ENCODE results near the gene CRYBB3. TPM values are rescaled to one million over a fixed set of nuclear protein-coding genes. Genes with fewer than 3 reads are reported as not detected.

The CRYBB3 gene
- total and polyA plus RNA-seq, 2 of the 13 experiments (the other 11 are each of a cell fraction or from before 2014, with no cell fraction given), result 0.18 to 0.28 TPM

DNA sequence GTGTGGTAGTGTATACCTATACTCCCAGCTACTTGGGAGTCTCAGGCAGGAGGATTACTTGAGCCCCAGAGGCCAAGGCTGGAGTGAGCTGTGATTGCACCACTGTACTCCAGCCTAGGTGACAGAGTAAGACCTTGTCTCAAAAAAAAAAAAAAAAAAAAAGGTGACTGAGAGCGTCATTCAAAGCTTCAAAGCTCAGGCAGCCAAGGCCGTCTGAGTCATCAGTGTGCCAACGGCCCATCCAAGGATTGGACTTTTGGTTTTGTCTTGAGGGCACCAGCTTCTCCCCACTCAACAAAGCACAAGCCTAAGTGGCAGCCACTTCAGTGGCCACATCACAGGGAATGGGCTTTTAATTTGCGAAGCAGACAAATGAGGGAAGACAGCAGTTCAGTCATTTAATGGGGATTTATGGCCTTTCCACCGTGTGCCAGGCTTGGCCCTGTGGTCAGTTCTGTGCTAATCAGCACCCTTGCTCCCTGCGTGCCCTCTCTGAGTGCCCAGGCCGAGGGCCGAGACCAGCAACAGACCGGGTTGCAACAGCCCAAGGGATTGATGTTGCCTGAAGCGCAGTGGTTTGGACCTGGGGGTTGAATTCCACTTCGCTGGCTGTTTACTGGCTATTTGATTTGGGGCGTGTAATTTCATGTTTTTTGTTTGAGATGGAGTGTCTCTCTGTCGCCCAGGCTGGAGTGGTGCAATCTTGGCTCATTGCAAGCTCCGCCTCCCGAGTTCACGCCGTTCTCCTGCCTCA lies 30.2 kb upstream of the CRYBB3 start (continued):
- 0 out of 2 replicates have a peak, but pooled peaks have one; percentile 9 for TF ChIP-seq LCORL (IDR thresholded peaks at IDR 0.05)
- peak; percentile 77 for TF ChIP-seq LCORL (CRISPR knock-in tag; IDR thresholded peaks at IDR 0.05)
- peak; percentile 20; the same call in 1 of the 2 replicates for TF ChIP-seq JUN (CRISPR knock-in tag; IDR thresholded peaks at IDR 0.05)
- no peak for TF ChIP-seq NONO (IDR thresholded peaks at IDR 0.05)
- 0 out of 2 replicates have a peak, but pooled peaks have one; percentile 17 for TF ChIP-seq NONO (CRISPR knock-in tag; conservative IDR thresholded peaks at IDR 0.05)
- peak; percentile 94 for TF ChIP-seq ZMYM2 (CRISPR knock-in tag; IDR thresholded peaks at IDR 0.05)
- TF ChIP-seq, protein P1, sequence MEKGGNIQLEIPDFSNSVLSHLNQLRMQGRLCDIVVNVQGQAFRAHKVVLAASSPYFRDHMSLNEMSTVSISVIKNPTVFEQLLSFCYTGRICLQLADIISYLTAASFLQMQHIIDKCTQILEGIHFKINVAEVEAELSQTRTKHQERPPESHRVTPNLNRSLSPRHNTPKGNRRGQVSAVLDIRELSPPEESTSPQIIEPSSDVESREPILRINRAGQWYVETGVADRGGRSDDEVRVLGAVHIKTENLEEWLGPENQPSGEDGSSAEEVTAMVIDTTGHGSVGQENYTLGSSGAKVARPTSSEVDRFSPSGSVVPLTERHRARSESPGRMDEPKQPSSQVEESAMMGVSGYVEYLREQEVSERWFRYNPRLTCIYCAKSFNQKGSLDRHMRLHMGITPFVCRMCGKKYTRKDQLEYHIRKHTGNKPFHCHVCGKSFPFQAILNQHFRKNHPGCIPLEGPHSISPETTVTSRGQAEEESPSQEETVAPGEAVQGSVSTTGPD (CRISPR knock-in tag; IDR thresholded peaks at IDR 0.05), result peak; percentile 54; the same call in 1 of the 2 replicates
- TF ChIP-seq, protein P2, sequence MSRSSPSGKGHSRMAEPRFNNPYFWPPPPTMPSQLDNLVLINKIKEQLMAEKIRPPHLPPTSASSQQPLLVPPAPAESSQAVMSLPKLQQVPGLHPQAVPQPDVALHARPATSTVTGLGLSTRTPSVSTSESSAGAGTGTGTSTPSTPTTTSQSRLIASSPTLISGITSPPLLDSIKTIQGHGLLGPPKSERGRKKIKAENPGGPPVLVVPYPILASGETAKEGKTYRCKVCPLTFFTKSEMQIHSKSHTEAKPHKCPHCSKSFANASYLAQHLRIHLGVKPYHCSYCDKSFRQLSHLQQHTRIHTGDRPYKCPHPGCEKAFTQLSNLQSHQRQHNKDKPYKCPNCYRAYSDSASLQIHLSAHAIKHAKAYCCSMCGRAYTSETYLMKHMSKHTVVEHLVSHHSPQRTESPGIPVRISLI (CRISPR knock-in tag; IDR thresholded peaks at IDR 0.05; ENCODE audit: borderline replicate concordance), result peak; percentile 94
- TF ChIP-seq KLF15 (CRISPR knock-in tag; IDR thresholded peaks at IDR 0.05; ENCODE audit: borderline replicate concordance), result no peak
- peak; percentile 14; the same call in 1 of the 2 replicates for TF ChIP-seq NR2C2 (CRISPR knock-in tag; IDR thresholded peaks at IDR 0.05; ENCODE audit: borderline replicate concordance)
- TF ChIP-seq, protein P3, sequence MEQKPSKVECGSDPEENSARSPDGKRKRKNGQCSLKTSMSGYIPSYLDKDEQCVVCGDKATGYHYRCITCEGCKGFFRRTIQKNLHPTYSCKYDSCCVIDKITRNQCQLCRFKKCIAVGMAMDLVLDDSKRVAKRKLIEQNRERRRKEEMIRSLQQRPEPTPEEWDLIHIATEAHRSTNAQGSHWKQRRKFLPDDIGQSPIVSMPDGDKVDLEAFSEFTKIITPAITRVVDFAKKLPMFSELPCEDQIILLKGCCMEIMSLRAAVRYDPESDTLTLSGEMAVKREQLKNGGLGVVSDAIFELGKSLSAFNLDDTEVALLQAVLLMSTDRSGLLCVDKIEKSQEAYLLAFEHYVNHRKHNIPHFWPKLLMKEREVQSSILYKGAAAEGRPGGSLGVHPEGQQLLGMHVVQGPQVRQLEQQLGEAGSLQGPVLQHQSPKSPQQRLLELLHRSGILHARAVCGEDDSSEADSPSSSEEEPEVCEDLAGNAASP (CRISPR knock-in tag; IDR thresholded peaks at IDR 0.05; ENCODE audit: borderline replicate concordance), result peak; percentile 37; the same call in 1 of the 2 replicates
- TF ChIP-seq SCMH1 (CRISPR knock-in tag; IDR thresholded peaks at IDR 0.05; ENCODE audit: borderline replicate concordance), result no peak
- peak; percentile 74 for TF ChIP-seq HNF4G (IDR thresholded peaks at IDR 0.05; ENCODE audit: borderline replicate concordance, low read depth, low read length)
- no peak for TF ChIP-seq HNF4G (CRISPR knock-in tag; IDR thresholded peaks at IDR 0.05; ENCODE audit: borderline replicate concordance, low read depth)
- no peak for TF ChIP-seq ZNF773 (CRISPR knock-in tag; IDR thresholded peaks at IDR 0.05; ENCODE audit: borderline replicate concordance)
- peak; percentile 98 for TF ChIP-seq RCOR2 (CRISPR knock-in tag; IDR thresholded peaks at IDR 0.05)
- TF ChIP-seq, protein P4, sequence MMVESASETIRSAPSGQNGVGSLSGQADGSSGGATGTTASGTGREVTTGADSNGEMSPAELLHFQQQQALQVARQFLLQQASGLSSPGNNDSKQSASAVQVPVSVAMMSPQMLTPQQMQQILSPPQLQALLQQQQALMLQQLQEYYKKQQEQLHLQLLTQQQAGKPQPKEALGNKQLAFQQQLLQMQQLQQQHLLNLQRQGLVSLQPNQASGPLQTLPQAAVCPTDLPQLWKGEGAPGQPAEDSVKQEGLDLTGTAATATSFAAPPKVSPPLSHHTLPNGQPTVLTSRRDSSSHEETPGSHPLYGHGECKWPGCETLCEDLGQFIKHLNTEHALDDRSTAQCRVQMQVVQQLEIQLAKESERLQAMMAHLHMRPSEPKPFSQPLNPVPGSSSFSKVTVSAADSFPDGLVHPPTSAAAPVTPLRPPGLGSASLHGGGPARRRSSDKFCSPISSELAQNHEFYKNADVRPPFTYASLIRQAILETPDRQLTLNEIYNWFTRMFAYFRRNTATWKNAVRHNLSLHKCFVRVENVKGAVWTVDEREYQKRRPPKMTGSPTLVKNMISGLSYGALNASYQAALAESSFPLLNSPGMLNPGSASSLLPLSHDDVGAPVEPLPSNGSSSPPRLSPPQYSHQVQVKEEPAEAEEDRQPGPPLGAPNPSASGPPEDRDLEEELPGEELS (CRISPR knock-in tag; IDR thresholded peaks at IDR 0.05), result peak; percentile 79
- no peak for TF ChIP-seq NR1H2 (CRISPR knock-in tag; IDR thresholded peaks at IDR 0.05; ENCODE audit: borderline replicate concordance, low read depth)
- TF ChIP-seq, protein P5, sequence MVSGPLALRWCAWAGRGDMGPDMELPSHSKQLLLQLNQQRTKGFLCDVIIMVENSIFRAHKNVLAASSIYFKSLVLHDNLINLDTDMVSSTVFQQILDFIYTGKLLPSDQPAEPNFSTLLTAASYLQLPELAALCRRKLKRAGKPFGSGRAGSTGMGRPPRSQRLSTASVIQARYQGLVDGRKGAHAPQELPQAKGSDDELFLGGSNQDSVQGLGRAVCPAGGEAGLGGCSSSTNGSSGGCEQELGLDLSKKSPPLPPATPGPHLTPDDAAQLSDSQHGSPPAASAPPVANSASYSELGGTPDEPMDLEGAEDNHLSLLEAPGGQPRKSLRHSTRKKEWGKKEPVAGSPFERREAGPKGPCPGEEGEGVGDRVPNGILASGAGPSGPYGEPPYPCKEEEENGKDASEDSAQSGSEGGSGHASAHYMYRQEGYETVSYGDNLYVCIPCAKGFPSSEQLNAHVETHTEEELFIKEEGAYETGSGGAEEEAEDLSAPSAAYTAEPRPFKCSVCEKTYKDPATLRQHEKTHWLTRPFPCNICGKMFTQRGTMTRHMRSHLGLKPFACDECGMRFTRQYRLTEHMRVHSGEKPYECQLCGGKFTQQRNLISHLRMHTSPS (CRISPR knock-in tag; IDR thresholded peaks at IDR 0.05; ENCODE audit: low read depth), result peak; percentile 98
- TF ChIP-seq CENPT (CRISPR knock-in tag; IDR thresholded peaks at IDR 0.05; ENCODE audit: low read depth), result no peak
- peak; percentile 7; the same call in 1 of the 2 replicates for TF ChIP-seq NFIC (IDR thresholded peaks at IDR 0.05; ENCODE audit: low read length)
- peak; percentile 28; the same call in 1 of the 2 replicates for TF ChIP-seq ZMYM4 (CRISPR knock-in tag; IDR thresholded peaks at IDR 0.05)

Measured in HepG2 (cell line).